Caco-2 (cell line): ENCODE results near the gene BMP10. TPM values are rescaled to one million over a fixed set of nuclear protein-coding genes. Genes with fewer than 3 reads are reported as not detected.

ENCODE experiments used
- BruUV-seq: library from RNA; stranded (reverse); fragments of 400-500 nt; replicated peaks from 2 replicates; lab custom pipeline; 2021; lab: Mats Ljungman, UMichigan
- CTCF ChIA-PET: fragments of 300-600 bp; sonication (Branson Sonifier 250); formaldehyde crosslinking; loops from one replicate; lab custom pipeline; 2022; ENCODE audit warnings: antibody characterized with exemption; lab: Charles Lee
- POLR2A ChIA-PET: fragments of 300-600 bp; sonication (Branson Sonifier 250); formaldehyde crosslinking; loops from one replicate; lab custom pipeline; 2022; ENCODE audit warnings: antibody characterized with exemption; lab: Charles Lee
- DNase-seq, 2 experiments: peaks; one replicate each; pipeline versions ENCODE4 v3.0.0 to v3.0.0-alpha.2; 2020 to 2022
- H3K27me3 ChIP-seq: replicated peaks from 2 replicates; pipeline ENCODE4 v1.6.0; 2011; ENCODE audit warnings: low read length; ENCODE audit not compliant: control insufficient read depth, insufficient read depth
- H3K36me3 ChIP-seq: 2 replicates; pipeline ENCODE4 v1.5.1; 2011; ENCODE audit warnings: low read length; ENCODE audit not compliant: control insufficient read depth, insufficient read depth
- H3K4me1 ChIP-seq: fragments of 250-450 bp; sonication (Bioruptor Pico); 2 replicates; pipeline ENCODE4 v1.5.1; 2020; ENCODE audit warnings: mild to moderate bottlenecking
- H3K4me3 ChIP-seq: 2 replicates; pipeline ENCODE4 v1.5.1; 2011; ENCODE audit warnings: low read depth, mild to moderate bottlenecking, control low read depth, low read length
- H3K9me3 ChIP-seq: fragments of 250-450 bp; sonication (Bioruptor Pico); 2 replicates; pipeline ENCODE4 v1.5.1; 2020; ENCODE audit warnings: mild to moderate bottlenecking, moderate library complexity
- H3K27ac Mint-ChIP-seq: one replicate; pipeline ENCODE4 v1.8.0; 2022; ENCODE audit warnings: mixed read lengths; ENCODE audit not compliant: unreplicated experiment
- H3K27me3 Mint-ChIP-seq: one replicate; pipeline ENCODE4 v1.8.0; 2022; ENCODE audit warnings: mixed read lengths; ENCODE audit not compliant: insufficient read depth, unreplicated experiment
- H3K36me3 Mint-ChIP-seq: one replicate; pipeline ENCODE4 v1.8.0; 2022; ENCODE audit warnings: mild to moderate bottlenecking, mixed read lengths; ENCODE audit not compliant: insufficient read depth, unreplicated experiment
- H3K4me1 Mint-ChIP-seq: one replicate; pipeline ENCODE4 v1.8.0; 2022; ENCODE audit warnings: low read depth, mixed read lengths; ENCODE audit not compliant: unreplicated experiment
- H3K4me3 Mint-ChIP-seq: one replicate; pipeline ENCODE4 v1.8.0; 2022; ENCODE audit warnings: mild to moderate bottlenecking, moderate library complexity, mixed read lengths; ENCODE audit not compliant: unreplicated experiment
- H3K9me3 Mint-ChIP-seq: one replicate; pipeline ENCODE4 v1.8.0; 2022; ENCODE audit warnings: mixed read lengths; ENCODE audit not compliant: unreplicated experiment
- CTCF ChIP-seq, 2 experiments: fragments of 200-600 bp in 1 of 2; IDR thresholded peaks; 1 replicate in 1 of 2; 2 replicates in 1 of 2; pipeline versions ENCODE4 v1.5.1 to v1.8.0; 2011 to 2022; ENCODE audit warnings: antibody characterized with exemption in 1 of 2, control low read depth in 1 of 2, inconsistent platforms in 1 of 2, low read depth in 1 of 2, low read length in 1 of 2, mild to moderate bottlenecking in 1 of 2, moderate library complexity in 1 of 2; ENCODE audit not compliant: insufficient read depth in 1 of 2, severe bottlenecking in 1 of 2, unreplicated experiment in 1 of 2
- intact Hi-C: fragments of 100-400 bp; cut with micrococcal nuclease; formaldehyde crosslinking; loops from one replicate; pipeline ENCODE4 v1.10.0; 2022; ENCODE audit not compliant: unreplicated experiment
- total RNA-seq: library from RNA; stranded (reverse); gene quantifications from 2 replicates; pipeline ENCODE4 v1.2.3, GENCODE V29; 2022

BMP10 gene
- total RNA-seq, 1 experiment from 2014 or later = not detected

GRCh38 chr2:68860111-68860510 is 11.1 kb downstream of the BMP10 start:
- no peak for TF ChIP-seq CTCF (IDR thresholded peaks at IDR 0.05; ENCODE audit: insufficient read depth in 1 of 2, low read depth in 1 of 2, low read length in 1 of 2, severe bottlenecking in 1 of 2, unreplicated experiment in 1 of 2)
- H3K4me1 ChIP-seq = no peaks in the 10 kb centered on the region
- no peaks in the 10 kb centered on the region for H3K27me3 ChIP-seq
- Mint-ChIP-seq H3K36me3 (no peaks in the 10 kb centered on the region), H3K4me1 (no peaks in the 10 kb centered on the region), H3K27ac (no peak overlapping the region), H3K9me3 (no peaks in the 10 kb centered on the region), H3K27me3 (peaks cover 10% of the 10 kb centered on the region), H3K4me3 (no peak overlapping the region)
- CTCF ChIA-PET = no interaction called here
- intact Hi-C loops = no loop called here
- POLR2A ChIA-PET = no interaction called here
- BruUV-seq = no TSS peak
- no peak overlapping the region for H3K4me3 ChIP-seq
- no peak for DNase-seq
- H3K9me3 ChIP-seq = no peaks in the 10 kb centered on the region
- H3K36me3 ChIP-seq = no peaks in the 10 kb centered on the region

- Histone ChIP-seq H3K4me1 (no peaks in the 10 kb centered on the region), H3K27me3 (no peaks in the 10 kb centered on the region), H3K9me3 (no peaks in the 10 kb centered on the region), H3K4me3 (no peak overlapping the region), H3K36me3 (no peaks in the 10 kb centered on the region)
- no TSS peak for BruUV-seq
- no peaks in the 10 kb centered on the region for H3K9me3 Mint-ChIP-seq
- H3K36me3 Mint-ChIP-seq = no peaks in the 10 kb centered on the region
- DNase-seq = no peak
- no peak overlapping the region for H3K27ac Mint-ChIP-seq
- H3K4me1 Mint-ChIP-seq = no peaks in the 10 kb centered on the region
- CTCF ChIA-PET = no interaction called here
- POLR2A ChIA-PET = no interaction called here
- intact Hi-C loops = no loop called here
- no peak for TF ChIP-seq CTCF (IDR thresholded peaks at IDR 0.05; ENCODE audit: insufficient read depth in 1 of 2, low read depth in 1 of 2, low read length in 1 of 2, severe bottlenecking in 1 of 2, unreplicated experiment in 1 of 2)
- H3K27me3 Mint-ChIP-seq = peaks cover 10% of the 10 kb centered on the region
- H3K4me3 Mint-ChIP-seq = no peak overlapping the region
Measured at GRCh38 chr2:68857855-68858456, 13.2 kb downstream of the BMP10 start.

GRCh38 chr2:68857202-68857845 is 13.9 kb downstream of the BMP10 start:
- H3K9me3 ChIP-seq = no peaks in the 10 kb centered on the region
- TF ChIP-seq CTCF (IDR thresholded peaks at IDR 0.05; ENCODE audit: insufficient read depth in 1 of 2, low read depth in 1 of 2, low read length in 1 of 2, severe bottlenecking in 1 of 2, unreplicated experiment in 1 of 2) = no peak
- H3K4me3 ChIP-seq = no peak overlapping the region
- no peaks in the 10 kb centered on the region for H3K36me3 Mint-ChIP-seq
- H3K4me3 Mint-ChIP-seq = no peak overlapping the region
- CTCF ChIA-PET = no interaction called here
- intact Hi-C loops = no loop called here
- H3K9me3 Mint-ChIP-seq = no peaks in the 10 kb centered on the region
- no TSS peak for BruUV-seq
- H3K4me1 Mint-ChIP-seq = no peaks in the 10 kb centered on the region
- POLR2A ChIA-PET = no interaction called here
- H3K27me3 Mint-ChIP-seq = peaks cover 10% of the 10 kb centered on the region
- no peak for DNase-seq
- H3K36me3 ChIP-seq = no peaks in the 10 kb centered on the region
- H3K27ac Mint-ChIP-seq = no peak overlapping the region
- H3K27me3 ChIP-seq = no peaks in the 10 kb centered on the region
- no peaks in the 10 kb centered on the region for H3K4me1 ChIP-seq
